OCI-LY7 (cell line): ENCODE results near the gene PEPD.

ENCODE experiments used
- EZH2phosphoT487 ChIP-seq: fragments of 200-600 bp; sonication (generic); IDR thresholded peaks from 2 replicates; pipeline ENCODE4 v1.6.1; 2018; ENCODE audit warnings: low read depth, borderline replicate concordance, mild to moderate bottlenecking, mixed run types, antibody characterized with exemption, low read length, moderate library complexity, mixed read lengths
- TF ChIP-seq, protein P1 (sequence below): fragments of 200-600 bp; sonication (generic); conservative IDR thresholded peaks from 2 replicates; pipeline ENCODE4 v1.5.1; 2014; ENCODE audit warnings: mild to moderate bottlenecking, antibody characterized with exemption, low read length, moderate library complexity, mixed read lengths

DNA sequence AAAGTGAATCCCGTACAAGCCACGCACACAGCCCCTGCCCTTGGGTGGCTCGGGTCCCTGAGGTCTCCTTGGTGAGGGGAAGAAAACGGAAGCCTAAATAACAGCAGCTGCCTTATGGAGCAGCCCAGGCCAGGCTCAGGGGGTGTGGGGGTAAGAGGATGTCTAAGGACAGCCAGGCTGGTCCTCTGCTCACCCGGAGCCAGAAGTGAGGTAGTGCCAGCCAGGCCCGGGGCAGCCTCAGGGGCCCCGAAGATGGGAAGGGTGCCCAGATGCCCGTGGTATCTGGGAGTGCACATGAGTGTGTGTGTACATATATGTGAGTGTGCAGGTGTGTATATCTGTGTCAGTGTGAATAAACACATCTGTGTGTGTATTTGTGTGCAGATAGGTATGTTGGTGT lies 38.4 kb upstream of the PEPD start:
- TF ChIP-seq, protein P1, sequence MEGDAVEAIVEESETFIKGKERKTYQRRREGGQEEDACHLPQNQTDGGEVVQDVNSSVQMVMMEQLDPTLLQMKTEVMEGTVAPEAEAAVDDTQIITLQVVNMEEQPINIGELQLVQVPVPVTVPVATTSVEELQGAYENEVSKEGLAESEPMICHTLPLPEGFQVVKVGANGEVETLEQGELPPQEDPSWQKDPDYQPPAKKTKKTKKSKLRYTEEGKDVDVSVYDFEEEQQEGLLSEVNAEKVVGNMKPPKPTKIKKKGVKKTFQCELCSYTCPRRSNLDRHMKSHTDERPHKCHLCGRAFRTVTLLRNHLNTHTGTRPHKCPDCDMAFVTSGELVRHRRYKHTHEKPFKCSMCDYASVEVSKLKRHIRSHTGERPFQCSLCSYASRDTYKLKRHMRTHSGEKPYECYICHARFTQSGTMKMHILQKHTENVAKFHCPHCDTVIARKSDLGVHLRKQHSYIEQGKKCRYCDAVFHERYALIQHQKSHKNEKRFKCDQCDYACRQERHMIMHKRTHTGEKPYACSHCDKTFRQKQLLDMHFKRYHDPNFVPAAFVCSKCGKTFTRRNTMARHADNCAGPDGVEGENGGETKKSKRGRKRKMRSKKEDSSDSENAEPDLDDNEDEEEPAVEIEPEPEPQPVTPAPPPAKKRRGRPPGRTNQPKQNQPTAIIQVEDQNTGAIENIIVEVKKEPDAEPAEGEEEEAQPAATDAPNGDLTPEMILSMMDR: no peak
- no peak for TF ChIP-seq EZH2phosphoT487
